Measurements from ENCODE around the gene PRPF19. TPM values are rescaled to one million over a fixed set of nuclear protein-coding genes. Genes with fewer than 3 reads are reported as not detected.

The PRPF19 gene
- total RNA-seq, 1 experiment from 2014 or later = 116 TPM

DNA sequence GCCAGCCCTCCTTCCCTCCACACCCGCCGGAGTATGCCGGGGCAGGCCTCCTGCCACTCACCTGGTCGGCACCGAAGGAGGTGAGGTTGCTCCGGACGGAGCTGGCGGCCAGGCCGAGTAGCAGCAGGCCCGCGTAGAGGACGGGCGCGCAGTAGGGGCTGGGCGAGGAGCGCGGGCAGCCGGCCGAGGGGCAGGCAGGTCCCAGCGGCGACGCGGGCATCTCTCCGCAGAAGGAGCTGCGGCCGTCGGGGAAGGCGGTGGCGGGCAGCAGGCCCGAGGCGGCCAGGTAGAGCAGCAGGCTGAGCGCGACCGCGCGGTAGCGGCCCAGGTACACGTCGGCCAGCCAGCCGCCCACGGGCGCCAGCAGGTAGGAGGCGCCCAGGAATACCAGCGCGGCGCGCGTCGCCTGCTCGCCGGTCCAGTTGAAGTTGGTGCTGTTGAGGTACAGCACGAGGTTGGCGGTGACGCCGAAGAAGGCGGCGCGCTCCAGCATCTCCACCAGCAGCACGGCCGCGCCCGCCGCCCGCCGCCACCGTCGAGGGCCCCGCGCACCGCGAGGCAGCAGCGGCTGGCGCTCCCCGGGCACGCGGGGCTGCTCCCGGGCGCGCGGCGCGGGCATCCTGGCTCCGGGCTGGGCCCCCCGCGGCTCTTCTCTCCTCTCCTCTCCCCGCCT is 44.7 kb upstream of the PRPF19 start (continued):
- TF ChIP-seq, protein P1, sequence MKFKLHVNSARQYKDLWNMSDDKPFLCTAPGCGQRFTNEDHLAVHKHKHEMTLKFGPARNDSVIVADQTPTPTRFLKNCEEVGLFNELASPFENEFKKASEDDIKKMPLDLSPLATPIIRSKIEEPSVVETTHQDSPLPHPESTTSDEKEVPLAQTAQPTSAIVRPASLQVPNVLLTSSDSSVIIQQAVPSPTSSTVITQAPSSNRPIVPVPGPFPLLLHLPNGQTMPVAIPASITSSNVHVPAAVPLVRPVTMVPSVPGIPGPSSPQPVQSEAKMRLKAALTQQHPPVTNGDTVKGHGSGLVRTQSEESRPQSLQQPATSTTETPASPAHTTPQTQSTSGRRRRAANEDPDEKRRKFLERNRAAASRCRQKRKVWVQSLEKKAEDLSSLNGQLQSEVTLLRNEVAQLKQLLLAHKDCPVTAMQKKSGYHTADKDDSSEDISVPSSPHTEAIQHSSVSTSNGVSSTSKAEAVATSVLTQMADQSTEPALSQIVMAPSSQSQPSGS (CRISPR knock-in tag; IDR thresholded peaks at IDR 0.05; ENCODE audit: borderline replicate concordance, low read depth) = no peak
- TF ChIP-seq TEAD4 (CRISPR knock-in tag; IDR thresholded peaks at IDR 0.05) (no peak), ZNF138 (CRISPR knock-in tag; conservative IDR thresholded peaks at IDR 0.05) (no peak), TEAD1 (CRISPR knock-in tag; IDR thresholded peaks at IDR 0.05) (peak; percentile 91), CREM (CRISPR knock-in tag; IDR thresholded peaks at IDR 0.05) (peak; percentile 71; the same call in 1 of the 2 replicates), ATF1 (CRISPR knock-in tag; IDR thresholded peaks at IDR 0.05) (no peak), TCF7 (CRISPR knock-in tag; IDR thresholded peaks at IDR 0.05; ENCODE audit: low read depth) (0 out of 2 replicates have a peak, but pooled peaks have one; percentile 32), IRF2 (CRISPR knock-in tag; IDR thresholded peaks at IDR 0.05; ENCODE audit: borderline replicate concordance, low read depth) (no peak), ZNF671 (CRISPR knock-in tag; IDR thresholded peaks at IDR 0.05) (no peak)
- TF ChIP-seq, protein P2, sequence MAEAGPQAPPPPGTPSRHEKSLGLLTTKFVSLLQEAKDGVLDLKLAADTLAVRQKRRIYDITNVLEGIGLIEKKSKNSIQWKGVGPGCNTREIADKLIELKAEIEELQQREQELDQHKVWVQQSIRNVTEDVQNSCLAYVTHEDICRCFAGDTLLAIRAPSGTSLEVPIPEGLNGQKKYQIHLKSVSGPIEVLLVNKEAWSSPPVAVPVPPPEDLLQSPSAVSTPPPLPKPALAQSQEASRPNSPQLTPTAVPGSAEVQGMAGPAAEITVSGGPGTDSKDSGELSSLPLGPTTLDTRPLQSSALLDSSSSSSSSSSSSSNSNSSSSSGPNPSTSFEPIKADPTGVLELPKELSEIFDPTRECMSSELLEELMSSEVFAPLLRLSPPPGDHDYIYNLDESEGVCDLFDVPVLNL (CRISPR knock-in tag; IDR thresholded peaks at IDR 0.05; ENCODE audit: borderline replicate concordance, low read depth) = peak; percentile 13; the same call in 1 of the 2 replicates
- TF ChIP-seq, protein P3, sequence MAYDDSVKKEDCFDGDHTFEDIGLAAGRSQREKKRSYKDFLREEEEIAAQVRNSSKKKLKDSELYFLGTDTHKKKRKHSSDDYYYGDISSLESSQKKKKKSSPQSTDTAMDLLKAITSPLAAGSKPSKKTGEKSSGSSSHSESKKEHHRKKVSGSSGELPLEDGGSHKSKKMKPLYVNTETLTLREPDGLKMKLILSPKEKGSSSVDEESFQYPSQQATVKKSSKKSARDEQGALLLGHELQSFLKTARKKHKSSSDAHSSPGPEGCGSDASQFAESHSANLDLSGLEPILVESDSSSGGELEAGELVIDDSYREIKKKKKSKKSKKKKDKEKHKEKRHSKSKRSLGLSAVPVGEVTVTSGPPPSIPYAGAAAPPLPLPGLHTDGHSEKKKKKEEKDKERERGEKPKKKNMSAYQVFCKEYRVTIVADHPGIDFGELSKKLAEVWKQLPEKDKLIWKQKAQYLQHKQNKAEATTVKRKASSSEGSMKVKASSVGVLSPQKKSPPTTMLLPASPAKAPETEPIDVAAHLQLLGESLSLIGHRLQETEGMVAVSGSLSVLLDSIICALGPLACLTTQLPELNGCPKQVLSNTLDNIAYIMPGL (CRISPR knock-in tag; IDR thresholded peaks at IDR 0.05) = no peak
- TF ChIP-seq, protein P4, sequence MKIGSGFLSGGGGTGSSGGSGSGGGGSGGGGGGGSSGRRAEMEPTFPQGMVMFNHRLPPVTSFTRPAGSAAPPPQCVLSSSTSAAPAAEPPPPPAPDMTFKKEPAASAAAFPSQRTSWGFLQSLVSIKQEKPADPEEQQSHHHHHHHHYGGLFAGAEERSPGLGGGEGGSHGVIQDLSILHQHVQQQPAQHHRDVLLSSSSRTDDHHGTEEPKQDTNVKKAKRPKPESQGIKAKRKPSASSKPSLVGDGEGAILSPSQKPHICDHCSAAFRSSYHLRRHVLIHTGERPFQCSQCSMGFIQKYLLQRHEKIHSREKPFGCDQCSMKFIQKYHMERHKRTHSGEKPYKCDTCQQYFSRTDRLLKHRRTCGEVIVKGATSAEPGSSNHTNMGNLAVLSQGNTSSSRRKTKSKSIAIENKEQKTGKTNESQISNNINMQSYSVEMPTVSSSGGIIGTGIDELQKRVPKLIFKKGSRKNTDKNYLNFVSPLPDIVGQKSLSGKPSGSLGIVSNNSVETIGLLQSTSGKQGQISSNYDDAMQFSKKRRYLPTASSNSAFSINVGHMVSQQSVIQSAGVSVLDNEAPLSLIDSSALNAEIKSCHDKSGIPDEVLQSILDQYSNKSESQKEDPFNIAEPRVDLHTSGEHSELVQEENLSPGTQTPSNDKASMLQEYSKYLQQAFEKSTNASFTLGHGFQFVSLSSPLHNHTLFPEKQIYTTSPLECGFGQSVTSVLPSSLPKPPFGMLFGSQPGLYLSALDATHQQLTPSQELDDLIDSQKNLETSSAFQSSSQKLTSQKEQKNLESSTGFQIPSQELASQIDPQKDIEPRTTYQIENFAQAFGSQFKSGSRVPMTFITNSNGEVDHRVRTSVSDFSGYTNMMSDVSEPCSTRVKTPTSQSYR (CRISPR knock-in tag; IDR thresholded peaks at IDR 0.05) = peak; percentile 64; the same call in 1 of the 2 replicates
- TF ChIP-seq, protein P5, sequence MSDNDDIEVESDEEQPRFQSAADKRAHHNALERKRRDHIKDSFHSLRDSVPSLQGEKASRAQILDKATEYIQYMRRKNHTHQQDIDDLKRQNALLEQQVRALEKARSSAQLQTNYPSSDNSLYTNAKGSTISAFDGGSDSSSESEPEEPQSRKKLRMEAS (CRISPR knock-in tag; IDR thresholded peaks at IDR 0.05) = peak; percentile 91; the same call in 1 of the 2 replicates
- TF ChIP-seq, protein P6, sequence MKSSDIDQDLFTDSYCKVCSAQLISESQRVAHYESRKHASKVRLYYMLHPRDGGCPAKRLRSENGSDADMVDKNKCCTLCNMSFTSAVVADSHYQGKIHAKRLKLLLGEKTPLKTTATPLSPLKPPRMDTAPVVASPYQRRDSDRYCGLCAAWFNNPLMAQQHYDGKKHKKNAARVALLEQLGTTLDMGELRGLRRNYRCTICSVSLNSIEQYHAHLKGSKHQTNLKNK (CRISPR knock-in tag; IDR thresholded peaks at IDR 0.05) = no peak

DNA sequence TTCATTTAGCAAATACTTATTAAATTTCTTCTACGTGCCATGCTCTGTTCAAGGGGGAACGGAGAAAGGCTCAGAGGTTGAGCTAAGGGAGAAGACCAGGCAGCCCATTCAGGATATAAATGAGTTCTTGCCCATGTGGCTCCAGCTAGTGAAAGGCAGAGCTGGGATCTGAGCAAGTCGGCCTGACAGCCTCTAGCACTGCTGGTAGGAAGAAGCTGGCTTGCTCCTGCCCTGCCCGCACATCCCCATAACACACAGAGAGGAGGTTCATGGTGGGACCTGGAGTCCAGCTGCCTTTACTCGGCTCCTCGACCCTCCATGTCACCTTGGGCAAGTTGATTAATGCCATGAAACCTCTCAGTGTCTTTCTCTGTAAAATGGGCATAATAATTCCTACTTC is 43.6 kb upstream of the PRPF19 start:
- ATAC-seq = no peak
- no peaks in the 10 kb centered on the region for H3K36me3 Mint-ChIP-seq
- peaks cover 35% of the 10 kb centered on the region for H3K4me1 Mint-ChIP-seq
- no peak for TF ChIP-seq GTF2I (CRISPR knock-in tag; conservative IDR thresholded peaks at IDR 0.05)
- no peak for TF ChIP-seq NR2C2 (CRISPR knock-in tag; IDR thresholded peaks at IDR 0.05)
- TF ChIP-seq, protein P7, sequence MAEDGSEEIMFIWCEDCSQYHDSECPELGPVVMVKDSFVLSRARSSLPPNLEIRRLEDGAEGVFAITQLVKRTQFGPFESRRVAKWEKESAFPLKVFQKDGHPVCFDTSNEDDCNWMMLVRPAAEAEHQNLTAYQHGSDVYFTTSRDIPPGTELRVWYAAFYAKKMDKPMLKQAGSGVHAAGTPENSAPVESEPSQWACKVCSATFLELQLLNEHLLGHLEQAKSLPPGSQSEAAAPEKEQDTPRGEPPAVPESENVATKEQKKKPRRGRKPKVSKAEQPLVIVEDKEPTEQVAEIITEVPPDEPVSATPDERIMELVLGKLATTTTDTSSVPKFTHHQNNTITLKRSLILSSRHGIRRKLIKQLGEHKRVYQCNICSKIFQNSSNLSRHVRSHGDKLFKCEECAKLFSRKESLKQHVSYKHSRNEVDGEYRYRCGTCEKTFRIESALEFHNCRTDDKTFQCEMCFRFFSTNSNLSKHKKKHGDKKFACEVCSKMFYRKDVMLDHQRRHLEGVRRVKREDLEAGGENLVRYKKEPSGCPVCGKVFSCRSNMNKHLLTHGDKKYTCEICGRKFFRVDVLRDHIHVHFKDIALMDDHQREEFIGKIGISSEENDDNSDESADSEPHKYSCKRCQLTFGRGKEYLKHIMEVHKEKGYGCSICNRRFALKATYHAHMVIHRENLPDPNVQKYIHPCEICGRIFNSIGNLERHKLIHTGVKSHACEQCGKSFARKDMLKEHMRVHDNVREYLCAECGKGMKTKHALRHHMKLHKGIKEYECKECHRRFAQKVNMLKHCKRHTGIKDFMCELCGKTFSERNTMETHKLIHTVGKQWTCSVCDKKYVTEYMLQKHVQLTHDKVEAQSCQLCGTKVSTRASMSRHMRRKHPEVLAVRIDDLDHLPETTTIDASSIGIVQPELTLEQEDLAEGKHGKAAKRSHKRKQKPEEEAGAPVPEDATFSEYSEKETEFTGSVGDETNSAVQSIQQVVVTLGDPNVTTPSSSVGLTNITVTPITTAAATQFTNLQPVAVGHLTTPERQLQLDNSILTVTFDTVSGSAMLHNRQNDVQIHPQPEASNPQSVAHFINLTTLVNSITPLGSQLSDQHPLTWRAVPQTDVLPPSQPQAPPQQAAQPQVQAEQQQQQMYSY (CRISPR knock-in tag; IDR thresholded peaks at IDR 0.05) = no peak
- peaks cover 42% of the 10 kb centered on the region for H3K27me3 Mint-ChIP-seq (ENCODE audit: low read depth)
- peak overlapping the region; percentile 63 for H3K4me3 Mint-ChIP-seq
- H3K27ac Mint-ChIP-seq = no peak overlapping the region
- no peaks in the 10 kb centered on the region for H3K9me3 Mint-ChIP-seq
- DNase-seq (ENCODE audit: low spot score) = no peak
- CTCF ChIA-PET = interaction anchor here (1.2 to 2.0 kb wide), 6 partner anchors 20 to 202 kb away, joined by 4 to 7 read pairs (median 6); partner anchors contain the start of gene TMEM109
- POLR2A ChIA-PET = interaction anchor here (1.5 kb wide), 1 partner anchor 36 kb away, joined by 5 read pairs; the partner anchor contains the start of gene TMEM109
